Natural killer cell (primary cell): ENCODE measurements around the gene HSD17B13. TPM values are rescaled to one million over a fixed set of nuclear protein-coding genes. Genes with fewer than 3 reads are reported as not detected.
"Not testable (repeated sequence)": the region's sequence is repeated elsewhere in the genome, so short reads cannot be mapped to it uniquely, and the experiment has no call there.

Experiments used
- ATAC-seq, 3 donors: fragments of 150-1000 bp in 2 of 3; fragments of 200-7000 bp in 1 of 3; cut with Tn5 transposase; 1 replicate in 1 of 3; 2 replicates in 2 of 3; pipeline ENCODE4 v1.10.0; 2021; ENCODE audit warnings: mild to moderate bottlenecking in 2 of 3, moderate library complexity in 2 of 3
- DNase-seq, 2 donors: peaks; one replicate each; pipeline versions ENCODE4 v3.0.0 to v3.0.0-alpha.2; 2013 to 2021; ENCODE audit warnings: mixed read lengths in 1 of 2
- H3K27ac ChIP-seq: one replicate; pipeline ENCODE4 v1.5.1; 2013; ENCODE audit warnings: mild to moderate bottlenecking, low read length
- H3K27me3 ChIP-seq: one replicate; pipeline ENCODE4 v1.6.1; 2013; ENCODE audit warnings: low read length; ENCODE audit not compliant: control insufficient read depth, insufficient read depth
- H3K36me3 ChIP-seq: one replicate; pipeline ENCODE4 v1.6.1; 2013; ENCODE audit warnings: low read length; ENCODE audit not compliant: control insufficient read depth, insufficient read depth
- H3K4me1 ChIP-seq: one replicate; pipeline ENCODE4 v1.6.1; 2013; ENCODE audit warnings: low read length; ENCODE audit not compliant: control insufficient read depth, insufficient read depth
- H3K4me3 ChIP-seq: one replicate; pipeline ENCODE4 v1.5.1; 2013; ENCODE audit warnings: low read length
- H3K9me3 ChIP-seq: one replicate; pipeline ENCODE4 v1.6.1; 2013; ENCODE audit warnings: low read length; ENCODE audit not compliant: control insufficient read depth, insufficient read depth
- H3K27ac Mint-ChIP-seq, 2 donors: one replicate each; pipeline ENCODE4 v1.8.0; 2022; ENCODE audit warnings: mild to moderate bottlenecking in 2 of 2, mixed read lengths in 2 of 2, moderate library complexity in 1 of 2
- H3K27me3 Mint-ChIP-seq, 2 donors: one replicate each; pipeline ENCODE4 v1.8.0; 2022; ENCODE audit warnings: low read depth in 2 of 2, mixed read lengths in 2 of 2
- H3K36me3 Mint-ChIP-seq: one replicate; pipeline ENCODE4 v1.8.0; 2022; ENCODE audit warnings: mixed read lengths
- H3K4me1 Mint-ChIP-seq, 2 donors: one replicate each; pipeline ENCODE4 v1.8.0; 2022; ENCODE audit warnings: mixed read lengths in 2 of 2
- H3K4me3 Mint-ChIP-seq: one replicate; pipeline ENCODE4 v1.8.0; 2022; ENCODE audit warnings: mild to moderate bottlenecking, moderate library complexity, mixed read lengths
- H3K9me3 Mint-ChIP-seq, 2 donors: one replicate each; pipeline ENCODE4 v1.8.0; 2022; ENCODE audit warnings: mixed read lengths in 2 of 2
- CTCF ChIP-seq: fragments of 200-600 bp; IDR thresholded peaks from one replicate; pipeline ENCODE4 v1.8.0; 2022; ENCODE audit warnings: antibody characterized with exemption
- WGBS: methylation state at CpG from one replicate; pipeline ENCODE4 v1.1.7; 2013; ENCODE audit warnings: missing lambda C conversion rate; ENCODE audit not compliant: insufficient coverage; 5-methylcytosine and 5-hydroxymethylcytosine counted together
- intact Hi-C: fragments of 100-400 bp; cut with micrococcal nuclease; formaldehyde crosslinking; loops from one replicate; pipeline ENCODE4 v1.14.2; 2022
- total RNA-seq, 4 donors: library from RNA; stranded (reverse); fragments of 120-200 nt in 1 of 4; gene quantifications; one replicate each; pipeline versions ENCODE4 v1.2.3 to v1.2.4, GENCODE V29; 2013 to 2022

HSD17B13 gene
- total RNA-seq, 3 donors from 2014 or later (not counting 1 experiment from before 2014, with no cell fraction given), result 0.33 to 0.95 (median 0.73) TPM

DNA sequence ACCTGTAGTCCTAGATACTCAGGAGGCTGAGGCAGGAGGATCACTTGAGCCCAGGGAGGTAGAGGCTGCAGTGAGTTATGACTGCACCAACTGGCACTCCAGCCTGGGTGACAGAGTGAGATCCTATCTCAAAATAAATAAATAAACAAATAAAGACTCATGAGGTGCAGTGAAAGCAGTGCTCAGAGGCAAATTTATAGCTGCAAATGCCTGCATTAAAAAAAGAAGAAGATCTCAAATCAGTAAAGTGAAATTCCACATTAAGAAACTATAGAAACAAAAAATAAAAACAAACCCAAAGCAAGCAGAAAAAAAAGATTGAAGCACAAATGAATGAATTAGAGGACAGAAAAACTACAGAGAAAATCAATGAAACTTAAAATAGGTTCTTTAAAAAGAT lies 22.5 kb upstream of the HSD17B13 start:
- peaks cover 0 to 2% of the 10 kb centered on the region in 2 donors for H3K9me3 Mint-ChIP-seq
- no peak overlapping the region for H3K27ac ChIP-seq
- peaks cover 3% of the 10 kb centered on the region for H3K9me3 ChIP-seq
- DNase-seq (no peak), ATAC-seq (no peak)
- no peak for TF ChIP-seq CTCF
- H3K4me1 Mint-ChIP-seq, result peaks cover 0 to 9% of the 10 kb centered on the region in 2 donors
- H3K27me3 Mint-ChIP-seq, result no peaks in the 10 kb centered on the region
- H3K4me1 ChIP-seq, result no peaks in the 10 kb centered on the region
- H3K36me3 Mint-ChIP-seq, result peaks cover 23% of the 10 kb centered on the region
- peaks cover 22% of the 10 kb centered on the region for H3K36me3 ChIP-seq
- intact Hi-C loops, result no loop called here
- H3K27ac Mint-ChIP-seq, result no peak overlapping the region
- H3K4me3 ChIP-seq, result no peak overlapping the region
- H3K27me3 ChIP-seq, result no peaks in the 10 kb centered on the region
- H3K4me3 Mint-ChIP-seq, result no peak overlapping the region

GRCh38 chr4:87342872-87343271 lies 20.2 kb upstream of the HSD17B13 start:
- Mint-ChIP-seq H3K27me3 (no peaks in the 10 kb centered on the region), H3K27ac (no peak overlapping the region), H3K4me3 (no peak overlapping the region), H3K9me3 (peaks cover 0 to 2% of the 10 kb centered on the region in 2 donors), H3K4me1 (peaks cover 0 to 9% of the 10 kb centered on the region in 2 donors), H3K36me3 (peaks cover 23% of the 10 kb centered on the region)
- intact Hi-C loops, result no loop called here
- Histone ChIP-seq H3K36me3 (peaks cover 35% of the 10 kb centered on the region), H3K27ac (no peak overlapping the region), H3K27me3 (no peaks in the 10 kb centered on the region), H3K9me3 (peaks cover 3% of the 10 kb centered on the region), H3K4me1 (no peaks in the 10 kb centered on the region), H3K4me3 (no peak overlapping the region)
- DNase-seq (no peak), ATAC-seq (no peak)
- no peak for TF ChIP-seq CTCF
- WGBS, result 95% methylated on average over 3 of the region's 3 CpGs

GRCh38 chr4:87341954-87342635 lies 19.4 kb upstream of the HSD17B13 start:
- H3K9me3 ChIP-seq, H3K4me1 Mint-ChIP-seq, H3K9me3 Mint-ChIP-seq, H3K27ac ChIP-seq, H3K4me3 Mint-ChIP-seq, ATAC-seq, intact Hi-C loops, H3K4me1 ChIP-seq, H3K27me3 ChIP-seq, H3K27me3 Mint-ChIP-seq, H3K27ac Mint-ChIP-seq, H3K4me3 ChIP-seq, DNase-seq: not testable (repeated sequence)
- H3K36me3 ChIP-seq, result peaks cover 37% of the 10 kb centered on the region
- peaks cover 23% of the 10 kb centered on the region for H3K36me3 Mint-ChIP-seq
- 97% methylated on average over 7 of the region's 8 CpGs for WGBS

GRCh38 chr4:87339440-87339839 lies 16.8 kb upstream of the HSD17B13 start:
- H3K27ac Mint-ChIP-seq, result peak overlapping the region in 1 of 2 donors; percentile 9
- Histone ChIP-seq H3K27me3 (no peaks in the 10 kb centered on the region), H3K9me3 (no peaks in the 10 kb centered on the region), H3K4me1 (no peaks in the 10 kb centered on the region), H3K36me3 (peaks cover 42% of the 10 kb centered on the region), H3K27ac (no peak overlapping the region), H3K4me3 (no peak overlapping the region)
- DNase-seq (no peak), ATAC-seq (no peak)
- intact Hi-C loops, result no loop called here
- peaks cover 1 to 3% of the 10 kb centered on the region in 2 donors for H3K9me3 Mint-ChIP-seq
- peaks cover 9% of the 10 kb centered on the region for H3K36me3 Mint-ChIP-seq
- no peak overlapping the region for H3K4me3 Mint-ChIP-seq
- 100% methylated on average over 1 of the region's 2 CpGs for WGBS
- no peak for TF ChIP-seq CTCF
- no peaks in the 10 kb centered on the region for H3K27me3 Mint-ChIP-seq
- H3K4me1 Mint-ChIP-seq, result peaks cover 0 to 4% of the 10 kb centered on the region in 2 donors
